Subcutaneous abdominal adipose tissue (tissue), 5 donors: ENCODE measurements around the gene NCK2.
A peak's percentile ranks its signal among the peaks of the same experiment; 100 is the strongest.

ENCODE experiments used
- H3K27ac ChIP-seq: one replicate; pipeline ENCODE4 v1.7.0; 2013; ENCODE audit warnings: low read depth, mild to moderate bottlenecking, inconsistent platforms, low read length, moderate library complexity
- H3K27me3 ChIP-seq, 5 donors: one replicate each; pipeline ENCODE4 v1.7.0; 2013; ENCODE audit warnings: low read length in 5 of 5, inconsistent platforms in 1 of 5; ENCODE audit not compliant: control insufficient read depth in 5 of 5, insufficient read depth in 4 of 5
- H3K36me3 ChIP-seq, 5 donors: one replicate each; pipeline ENCODE4 v1.7.0; 2013; ENCODE audit warnings: low read length in 5 of 5; ENCODE audit not compliant: control insufficient read depth in 5 of 5, insufficient read depth in 5 of 5
- H3K4me1 ChIP-seq, 5 donors: one replicate each; pipeline ENCODE4 v1.7.0; 2013; ENCODE audit warnings: low read length in 5 of 5, mild to moderate bottlenecking in 3 of 5, moderate library complexity in 1 of 5; ENCODE audit not compliant: control insufficient read depth in 5 of 5, insufficient read depth in 5 of 5
- H3K4me3 ChIP-seq, 5 donors: one replicate each; pipeline ENCODE4 v1.7.0; 2013; ENCODE audit warnings: low read length in 5 of 5, low read depth in 1 of 5
- H3K9ac ChIP-seq, 5 donors: one replicate each; pipeline ENCODE4 v1.7.0; 2013; ENCODE audit warnings: low read length in 5 of 5, mild to moderate bottlenecking in 4 of 5, moderate library complexity in 3 of 5
- H3K9me3 ChIP-seq, 5 donors: one replicate each; pipeline ENCODE4 v1.7.0; 2013; ENCODE audit warnings: low read length in 5 of 5; ENCODE audit not compliant: control insufficient read depth in 5 of 5
- donor health status: healthy.
- donor health status: healthy.
- donor health status: healthy.
- donor health status: healthy.
- donor health status: healthy.

The NCK2 gene

DNA sequence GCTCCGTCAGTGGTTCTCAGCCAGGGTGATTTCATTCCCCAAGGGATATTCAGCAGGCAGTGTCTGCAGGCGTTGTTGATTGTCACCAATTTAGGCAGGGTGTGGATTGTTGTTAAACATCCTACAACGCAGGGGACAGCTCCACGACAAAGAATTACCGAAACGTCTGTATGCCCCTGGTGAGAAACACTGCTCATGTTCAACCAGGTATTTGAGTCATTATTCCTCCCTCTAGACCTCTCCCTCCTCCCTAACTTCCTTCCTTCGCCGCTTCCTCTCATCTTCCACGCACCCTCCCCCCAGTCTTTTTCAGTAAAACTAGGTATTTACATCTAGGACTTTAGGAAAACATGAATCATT is 50.8 kb downstream of the NCK2 start:
- Histone ChIP-seq H3K27me3 (no peaks in the 10 kb centered on the region), H3K9ac (peak overlapping the region in 3 of 5 donors; percentile 2 to 52 (median 18)), H3K9me3 (no peaks in the 10 kb centered on the region), H3K4me1 (peaks cover 4 to 61% (median 37%) of the 10 kb centered on the region in 5 donors), H3K36me3 (peaks cover 0 to 3% (median 0%) of the 10 kb centered on the region in 5 donors), H3K27ac (no peak overlapping the region), H3K4me3 (peak overlapping the region in 4 of 5 donors; percentile 12 to 40 (median 35))

DNA sequence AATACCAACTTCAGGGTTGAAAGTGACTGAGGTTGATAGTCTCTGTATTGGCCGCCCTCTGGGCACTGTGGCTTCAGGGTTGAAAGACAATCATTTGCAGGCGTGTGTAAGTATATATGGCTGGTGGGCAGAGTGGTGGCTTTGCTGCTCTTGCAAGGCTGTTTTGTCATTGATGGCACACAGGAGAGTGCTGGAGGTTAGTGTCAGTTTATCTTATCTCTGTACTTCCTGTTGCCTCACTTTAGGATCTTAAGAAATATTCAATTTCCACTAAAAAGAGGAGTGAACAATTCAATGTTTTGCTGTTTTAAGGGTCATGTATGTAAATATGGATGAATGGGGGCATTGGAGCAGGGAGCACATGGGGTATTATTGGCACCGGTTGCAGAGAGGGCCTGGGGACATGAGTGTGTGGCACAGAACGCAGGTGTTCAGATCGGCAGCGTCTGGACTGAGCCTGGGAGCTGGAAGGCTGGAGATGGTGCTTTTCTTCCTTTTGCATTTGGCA is 51.5 kb downstream of the NCK2 start:
- Histone ChIP-seq H3K27ac (no peak overlapping the region), H3K9ac (no peak overlapping the region), H3K36me3 (peaks cover 0 to 2% (median 0%) of the 10 kb centered on the region in 5 donors), H3K4me3 (peak overlapping the region in 1 of 5 donors; percentile 40), H3K27me3 (no peaks in the 10 kb centered on the region), H3K9me3 (no peaks in the 10 kb centered on the region), H3K4me1 (peaks cover 4 to 63% (median 34%) of the 10 kb centered on the region in 5 donors)

DNA sequence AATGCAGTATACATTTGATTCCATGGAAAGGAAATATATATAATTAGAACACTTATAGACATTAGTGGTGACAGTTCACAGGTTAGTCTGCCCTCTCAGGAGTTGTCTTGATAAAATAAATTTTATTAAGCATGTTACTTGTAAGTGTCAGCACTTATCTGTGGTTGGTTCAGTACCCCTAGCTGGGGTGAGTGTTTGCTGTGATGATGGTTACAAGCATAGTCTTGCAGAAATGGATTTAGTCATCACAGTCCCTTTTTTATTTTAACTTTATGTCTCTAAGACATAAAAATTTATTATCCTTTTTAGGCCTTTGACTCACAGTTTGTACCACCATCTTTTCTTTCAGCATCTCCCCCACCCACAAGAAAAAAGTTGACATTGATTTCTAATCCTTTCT is 52.1 kb downstream of the NCK2 start:
- Histone ChIP-seq H3K9ac (no peak overlapping the region), H3K4me3 (no peak overlapping the region), H3K4me1 (peaks cover 4 to 65% (median 34%) of the 10 kb centered on the region in 5 donors), H3K36me3 (no peaks in the 10 kb centered on the region), H3K27ac (no peak overlapping the region), H3K9me3 (no peaks in the 10 kb centered on the region), H3K27me3 (no peaks in the 10 kb centered on the region)

DNA sequence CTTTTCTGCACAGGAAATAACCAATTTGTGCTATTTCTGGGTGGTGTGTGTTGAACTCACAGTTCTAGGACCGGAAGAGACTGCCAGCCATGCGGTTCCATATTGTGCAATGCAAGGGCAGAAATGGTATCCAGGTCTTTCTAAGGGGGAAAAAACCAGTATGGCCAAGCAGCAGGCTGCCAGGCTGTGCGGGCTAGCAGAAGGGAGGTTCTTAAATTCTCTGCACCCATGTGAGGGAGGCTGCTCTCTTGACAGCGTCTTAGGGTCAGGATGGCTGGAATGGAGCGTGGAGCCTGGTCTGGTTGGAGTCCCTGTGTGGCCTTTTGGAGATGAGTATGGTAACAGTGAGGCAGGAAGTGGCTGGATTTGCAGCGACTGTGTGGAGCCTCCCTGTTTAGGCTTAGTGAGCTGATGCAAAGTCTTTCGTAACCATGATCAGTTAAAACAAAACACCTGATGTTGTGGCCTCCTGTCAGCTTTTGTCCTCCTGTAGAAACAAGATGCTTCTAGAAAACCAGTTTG is 52.6 kb downstream of the NCK2 start:
- no peak overlapping the region for H3K27ac ChIP-seq
- H3K4me3 ChIP-seq: peak overlapping the region in 1 of 5 donors; percentile 22
- peaks cover 0 to under 1% (median 0%) of the 10 kb centered on the region in 5 donors for H3K36me3 ChIP-seq
- H3K27me3 ChIP-seq: no peaks in the 10 kb centered on the region
- H3K4me1 ChIP-seq: peaks cover 4 to 71% (median 35%) of the 10 kb centered on the region in 5 donors
- no peaks in the 10 kb centered on the region for H3K9me3 ChIP-seq
- no peak overlapping the region for H3K9ac ChIP-seq

DNA sequence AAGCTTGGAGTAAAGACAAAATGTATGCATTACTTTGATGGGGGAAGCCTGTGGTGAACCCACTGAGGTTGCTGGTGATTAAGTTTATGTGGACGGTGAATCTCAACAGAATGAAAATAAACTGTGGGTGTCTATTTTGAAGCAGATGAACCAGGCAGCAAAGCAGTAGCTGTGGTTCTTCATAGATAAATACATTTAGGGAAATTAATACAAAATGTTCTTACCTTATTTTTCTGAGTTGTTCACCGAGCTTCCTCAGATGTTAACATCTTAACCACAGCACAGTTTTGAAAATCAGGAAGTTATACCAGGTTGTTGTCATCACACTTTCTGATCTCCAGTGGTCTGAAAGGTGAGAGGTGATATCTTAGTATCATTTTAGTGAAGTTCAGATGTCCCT is 53.9 kb downstream of the NCK2 start:
- Histone ChIP-seq H3K9me3 (no peaks in the 10 kb centered on the region), H3K27me3 (no peaks in the 10 kb centered on the region), H3K27ac (no peak overlapping the region), H3K4me3 (no peak overlapping the region), H3K9ac (no peak overlapping the region), H3K36me3 (peaks cover 0 to 3% (median 0%) of the 10 kb centered on the region in 5 donors), H3K4me1 (peaks cover 4 to 73% (median 35%) of the 10 kb centered on the region in 5 donors)

DNA sequence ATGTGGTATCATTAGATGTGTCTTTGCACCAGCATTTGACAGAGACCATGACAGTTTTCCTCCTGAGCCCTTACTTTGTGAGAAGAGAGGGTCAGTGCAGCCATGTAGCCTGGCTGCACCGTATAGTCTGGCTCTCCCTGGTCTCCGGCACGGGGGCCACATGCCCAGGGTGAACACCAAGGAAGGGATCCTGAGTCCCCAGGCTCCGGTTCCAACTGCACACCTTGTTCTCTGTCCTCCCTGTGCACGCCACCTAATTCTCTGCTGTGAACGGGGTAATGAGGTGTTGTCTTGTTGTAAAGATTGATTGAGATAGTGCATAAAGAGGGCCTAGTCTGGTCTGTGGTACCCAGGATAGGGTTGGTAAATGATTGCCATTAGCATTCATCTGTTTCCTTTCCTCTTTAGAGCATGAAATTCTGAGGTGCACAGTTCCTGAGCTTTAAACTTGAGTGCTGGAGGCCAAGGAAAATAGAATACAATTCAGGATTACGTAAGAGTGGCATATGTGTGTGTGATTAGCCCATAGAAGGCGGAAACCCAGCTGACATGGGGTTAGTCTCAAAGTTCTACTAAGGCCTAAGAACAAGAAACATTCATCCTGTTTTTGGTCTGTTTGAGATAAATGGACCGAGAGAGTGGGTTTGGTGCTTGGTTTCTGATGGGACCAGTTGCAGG is 55.5 kb downstream of the NCK2 start:
- H3K4me3 ChIP-seq: no peak overlapping the region
- H3K36me3 ChIP-seq: peaks cover 0 to 3% (median 0%) of the 10 kb centered on the region in 5 donors
- no peak overlapping the region for H3K27ac ChIP-seq
- no peaks in the 10 kb centered on the region for H3K9me3 ChIP-seq
- no peak overlapping the region for H3K9ac ChIP-seq
- H3K4me1 ChIP-seq: peaks cover 4 to 85% (median 40%) of the 10 kb centered on the region in 5 donors
- H3K27me3 ChIP-seq: no peaks in the 10 kb centered on the region

DNA sequence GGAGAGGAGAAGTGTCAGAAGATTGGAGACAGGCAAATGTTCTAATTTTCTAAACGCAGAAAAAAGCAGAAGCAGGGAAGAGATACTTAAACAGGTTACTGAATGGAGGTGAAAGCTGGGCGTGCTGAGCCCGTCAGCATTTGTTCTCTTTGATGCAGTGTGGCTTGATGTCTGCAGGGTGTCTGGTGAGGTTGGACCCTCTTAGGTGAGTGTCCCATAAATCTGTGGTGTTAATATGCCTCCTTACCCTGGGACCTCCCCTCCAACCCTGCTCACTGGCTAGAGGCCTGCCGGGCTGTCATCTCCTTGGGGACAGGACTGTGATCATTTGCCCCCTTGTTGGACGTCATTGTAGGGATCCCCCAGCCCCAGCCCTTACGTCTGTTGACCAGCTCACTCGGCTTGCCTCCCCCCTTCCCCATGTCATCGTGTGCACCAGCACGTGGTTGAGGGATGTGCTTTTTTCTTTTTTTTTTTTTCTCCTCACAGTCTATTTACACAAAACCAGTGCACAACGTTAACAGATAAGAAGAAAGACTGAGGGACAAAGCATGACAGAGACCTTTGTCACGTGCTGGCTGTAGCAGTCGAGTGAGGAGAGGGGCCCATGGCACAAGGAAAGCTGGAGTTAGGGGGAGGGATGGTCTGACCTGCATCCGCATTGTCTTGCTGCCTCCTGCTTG is 56.4 kb downstream of the NCK2 start:
- Histone ChIP-seq H3K27ac (no peak overlapping the region), H3K36me3 (peaks cover 0 to 3% (median 0%) of the 10 kb centered on the region in 5 donors), H3K9ac (no peak overlapping the region), H3K4me3 (no peak overlapping the region), H3K4me1 (peaks cover 0 to 76% (median 31%) of the 10 kb centered on the region in 5 donors), H3K27me3 (no peaks in the 10 kb centered on the region), H3K9me3 (no peaks in the 10 kb centered on the region)

DNA sequence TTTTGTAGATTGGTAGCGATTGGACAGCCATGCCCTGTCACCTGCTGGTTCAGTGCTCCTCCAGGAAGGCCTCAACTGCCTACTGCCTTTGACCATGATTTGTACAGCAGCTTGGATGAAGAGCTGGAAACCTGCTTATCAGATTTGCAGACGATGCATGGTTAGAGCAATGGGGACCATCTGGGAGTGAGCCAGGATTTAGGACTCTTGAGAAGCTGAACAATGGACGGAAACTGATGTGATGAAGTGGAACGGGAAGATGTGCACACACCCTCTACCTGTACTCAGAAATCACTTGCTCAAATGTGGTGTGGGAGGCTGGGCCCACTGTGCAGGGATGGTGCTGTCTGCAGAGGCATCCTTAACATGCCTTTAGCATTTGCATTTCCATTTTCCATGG is 57.2 kb downstream of the NCK2 start:
- Histone ChIP-seq H3K27ac (no peak overlapping the region), H3K27me3 (no peaks in the 10 kb centered on the region), H3K9me3 (no peaks in the 10 kb centered on the region), H3K9ac (no peak overlapping the region), H3K4me1 (peaks cover 0 to 68% (median 23%) of the 10 kb centered on the region in 5 donors), H3K4me3 (no peak overlapping the region), H3K36me3 (peaks cover 0 to 3% (median 0%) of the 10 kb centered on the region in 5 donors)

DNA sequence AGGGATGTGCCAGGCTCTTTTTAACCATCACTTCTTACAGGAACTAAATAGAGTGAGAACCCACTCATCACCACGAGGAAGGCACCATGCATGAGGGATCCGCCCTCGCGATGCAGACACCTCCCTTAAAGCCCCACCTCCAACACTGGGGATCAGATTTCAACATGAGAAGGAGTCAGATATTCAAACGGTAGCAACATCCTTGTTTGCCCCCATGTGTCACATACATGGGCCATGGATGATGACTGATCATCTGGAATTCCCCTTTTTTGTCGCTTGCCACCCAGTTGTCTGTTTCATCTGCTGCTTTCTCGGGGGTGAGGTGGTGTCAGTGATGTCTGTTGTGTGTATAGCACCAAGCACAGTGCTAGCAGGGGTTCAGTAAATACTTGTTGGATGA is 57.9 kb downstream of the NCK2 start:
- Histone ChIP-seq H3K27ac (no peak overlapping the region), H3K4me3 (no peak overlapping the region), H3K9ac (no peak overlapping the region), H3K4me1 (peaks cover 0 to 66% (median 17%) of the 10 kb centered on the region in 5 donors), H3K27me3 (no peaks in the 10 kb centered on the region), H3K36me3 (peaks cover 0 to 3% (median 0%) of the 10 kb centered on the region in 5 donors), H3K9me3 (no peaks in the 10 kb centered on the region)

DNA sequence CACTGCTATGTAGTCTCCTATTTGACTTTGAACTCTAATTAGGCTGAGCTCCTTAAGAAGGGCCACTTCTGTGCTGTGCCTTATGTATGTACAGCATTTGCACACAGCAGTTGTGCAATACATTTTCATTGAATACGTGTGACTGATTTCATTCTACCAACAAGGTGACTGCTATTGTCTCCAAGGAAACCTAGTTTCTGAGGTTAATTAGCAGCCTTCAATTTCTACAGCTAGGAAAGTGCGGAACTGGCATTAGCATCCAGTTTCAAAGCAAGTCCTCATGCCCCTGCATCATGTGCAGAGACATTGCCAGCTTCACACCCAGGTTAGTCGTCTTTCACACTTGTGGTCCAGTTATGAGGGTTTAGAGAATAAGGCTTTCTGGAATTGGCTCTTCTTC is 58.6 kb downstream of the NCK2 start:
- no peaks in the 10 kb centered on the region for H3K27me3 ChIP-seq
- no peak overlapping the region for H3K9ac ChIP-seq
- H3K4me3 ChIP-seq: no peak overlapping the region
- H3K36me3 ChIP-seq: peaks cover 0 to 3% (median 0%) of the 10 kb centered on the region in 5 donors
- no peak overlapping the region for H3K27ac ChIP-seq
- peaks cover 0 to 58% (median 17%) of the 10 kb centered on the region in 5 donors for H3K4me1 ChIP-seq
- H3K9me3 ChIP-seq: no peaks in the 10 kb centered on the region
